Measurements from ENCODE around the gene SEMG2. TPM values are rescaled to one million over a fixed set of nuclear protein-coding genes. Genes with fewer than 3 reads are reported as not detected.

The SEMG2 gene
- total RNA-seq, 1 experiment from 2014 or later = not detected

- peaks cover 78% of the 10 kb centered on the region for H3K27me3 ChIP-seq (replicated peaks; ENCODE audit: insufficient read depth, low read depth, low read length, poor library complexity)
- no peak for DNase-seq (ENCODE audit: low spot score)
- H3K4me3 ChIP-seq (ENCODE audit: low read depth, low read length, poor library complexity, severe bottlenecking) = no peak overlapping the region
- intact Hi-C loops (cut with micrococcal nuclease; ENCODE audit: unreplicated experiment) = no loop called here
- no peak overlapping the region for H3K27ac ChIP-seq (ENCODE audit: low read depth, low read length, poor library complexity, severe bottlenecking)
- H3K36me3 ChIP-seq (ENCODE audit: insufficient read depth, low read length, poor library complexity, severe bottlenecking) = no peaks in the 10 kb centered on the region
- no peaks in the 10 kb centered on the region for H3K9me3 ChIP-seq (ENCODE audit: low read depth, low read length, poor library complexity, severe bottlenecking)
- no TSS peak for BruUV-seq (replicated peaks)
- H3K4me1 ChIP-seq (ENCODE audit: insufficient read depth, low read length, poor library complexity, severe bottlenecking) = no peaks in the 10 kb centered on the region
- POLR2A ChIA-PET (ENCODE audit: low non-redundant PET) = no interaction called here
- CTCF ChIA-PET = no interaction called here
- TF ChIP-seq EZH2 (IDR thresholded peaks at IDR 0.05; ENCODE audit: borderline replicate concordance, low read depth, low read length, poor library complexity, severe bottlenecking) (no peak), CTCF (conservative IDR thresholded peaks at IDR 0.05; ENCODE audit: low read depth, low read length) (no peak)
Observed at GRCh38 chr20:45247865-45248264, 26.7 kb downstream of the SEMG2 start.

DNA sequence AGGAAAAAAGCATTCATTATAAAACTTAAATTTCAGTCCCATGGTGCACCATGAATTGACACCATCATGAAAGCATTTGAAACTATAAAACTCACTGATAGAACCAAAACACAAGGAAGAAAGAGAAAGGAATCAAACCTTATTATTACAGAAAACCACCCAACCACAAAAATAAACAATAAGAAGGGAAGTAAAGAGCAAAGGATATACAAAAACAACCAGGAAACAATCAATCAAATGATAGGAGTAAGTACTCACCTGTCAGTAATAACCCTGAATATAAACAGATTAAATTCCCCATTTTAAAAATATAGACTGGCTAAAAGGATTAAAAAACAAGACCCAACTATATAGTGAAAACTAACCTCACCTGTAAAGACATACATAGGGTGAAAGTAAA lies 27.4 kb downstream of the SEMG2 start:
- no TSS peak for BruUV-seq (replicated peaks)
- no peaks in the 10 kb centered on the region for H3K9me3 ChIP-seq (ENCODE audit: low read depth, low read length, poor library complexity, severe bottlenecking)
- no peak overlapping the region for H3K4me3 ChIP-seq (ENCODE audit: low read depth, low read length, poor library complexity, severe bottlenecking)
- intact Hi-C loops (cut with micrococcal nuclease; ENCODE audit: unreplicated experiment) = no loop called here
- no peak overlapping the region for H3K27ac ChIP-seq (ENCODE audit: low read depth, low read length, poor library complexity, severe bottlenecking)
- POLR2A ChIA-PET (ENCODE audit: low non-redundant PET) = no interaction called here
- TF ChIP-seq EZH2 (IDR thresholded peaks at IDR 0.05; ENCODE audit: borderline replicate concordance, low read depth, low read length, poor library complexity, severe bottlenecking) (no peak), CTCF (conservative IDR thresholded peaks at IDR 0.05; ENCODE audit: low read depth, low read length) (no peak)
- no peaks in the 10 kb centered on the region for H3K36me3 ChIP-seq (ENCODE audit: insufficient read depth, low read length, poor library complexity, severe bottlenecking)
- no peak for DNase-seq (ENCODE audit: low spot score)
- CTCF ChIA-PET = no interaction called here
- H3K27me3 ChIP-seq (replicated peaks; ENCODE audit: insufficient read depth, low read depth, low read length, poor library complexity) = peaks cover 70% of the 10 kb centered on the region
- H3K4me1 ChIP-seq (ENCODE audit: insufficient read depth, low read length, poor library complexity, severe bottlenecking) = no peaks in the 10 kb centered on the region

DNA sequence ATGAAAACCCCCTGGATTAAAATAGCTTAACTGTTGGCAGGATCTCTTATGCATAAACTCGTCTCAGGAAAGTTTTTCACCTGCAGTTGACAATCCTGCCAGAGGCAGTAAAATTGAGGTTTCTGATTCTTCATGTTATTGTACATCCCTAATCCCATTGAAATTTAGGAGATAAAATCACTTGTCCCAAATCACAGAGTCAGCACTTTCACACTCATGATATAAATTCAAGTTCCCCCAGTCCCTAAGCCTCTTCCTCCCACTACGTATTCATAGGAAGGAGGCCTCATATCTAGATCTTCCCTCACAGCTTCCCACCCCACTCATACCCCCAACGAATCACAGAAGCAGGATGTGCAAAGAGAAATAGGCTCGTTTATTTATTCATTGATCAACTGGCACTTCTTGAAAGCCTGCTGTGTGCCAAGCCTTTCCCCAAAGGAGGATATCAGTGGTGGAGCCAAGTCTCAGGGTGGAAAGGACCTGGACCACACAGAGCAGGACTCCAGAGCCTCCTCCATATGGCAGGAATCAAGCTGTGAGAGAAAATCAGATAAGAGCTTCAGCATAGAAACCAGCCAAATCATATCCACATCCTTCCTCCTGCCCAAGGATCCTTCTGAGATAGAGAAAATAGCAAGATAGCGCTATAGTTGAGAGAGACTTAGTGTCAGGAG lies 30.8 kb downstream of the SEMG2 start:
- Histone ChIP-seq H3K9me3 (ENCODE audit: low read depth, low read length, poor library complexity, severe bottlenecking) (no peaks in the 10 kb centered on the region), H3K27me3 (replicated peaks; ENCODE audit: insufficient read depth, low read depth, low read length, poor library complexity) (peaks cover 39% of the 10 kb centered on the region), H3K36me3 (ENCODE audit: insufficient read depth, low read length, poor library complexity, severe bottlenecking) (no peaks in the 10 kb centered on the region), H3K4me3 (ENCODE audit: low read depth, low read length, poor library complexity, severe bottlenecking) (no peak overlapping the region), H3K27ac (ENCODE audit: low read depth, low read length, poor library complexity, severe bottlenecking) (no peak overlapping the region), H3K4me1 (ENCODE audit: insufficient read depth, low read length, poor library complexity, severe bottlenecking) (no peaks in the 10 kb centered on the region)
- BruUV-seq (replicated peaks) = no TSS peak
- intact Hi-C loops (cut with micrococcal nuclease; ENCODE audit: unreplicated experiment) = no loop called here
- ChIA-PET POLR2A (ENCODE audit: low non-redundant PET) (no interaction called here), CTCF (no interaction called here)
- TF ChIP-seq CTCF (conservative IDR thresholded peaks at IDR 0.05; ENCODE audit: low read depth, low read length) (no peak), EZH2 (IDR thresholded peaks at IDR 0.05; ENCODE audit: borderline replicate concordance, low read depth, low read length, poor library complexity, severe bottlenecking) (no peak)
- DNase-seq (ENCODE audit: low spot score) = no peak

Data from A673 (cell line).